Testis (tissue), 3 donors: ENCODE measurements around the gene IREB2. TPM values are rescaled to one million over a fixed set of nuclear protein-coding genes. Genes with fewer than 3 reads are reported as not detected.

Experiments used
- DNase-seq: peaks from one replicate; pipeline ENCODE4 v3.0.0-alpha.2; 2019
- H3K27ac ChIP-seq, 2 donors: fragments of 200-600 bp; sonication (generic); one replicate each; pipeline ENCODE4 v1.5.1; 2019
- H3K27me3 ChIP-seq: fragments of 200-600 bp; sonication (generic); one replicate; pipeline ENCODE4 v1.5.1; 2019
- H3K36me3 ChIP-seq: fragments of 200-600 bp; sonication (generic); one replicate; pipeline ENCODE4 v1.5.1; 2017; ENCODE audit warnings: low read depth; ENCODE audit errors: missing control alignments
- H3K4me1 ChIP-seq: fragments of 200-600 bp; sonication (generic); one replicate; pipeline ENCODE4 v1.5.1; 2019
- H3K4me3 ChIP-seq, 2 donors: fragments of 200-600 bp; sonication (generic); one replicate each; pipeline ENCODE4 v1.5.1; 2017 to 2019
- H3K9me3 ChIP-seq: fragments of 200-600 bp; sonication (generic); one replicate; pipeline ENCODE4 v1.5.1; 2017
- POLR2A ChIP-seq: fragments of 450-650 bp; IDR thresholded peaks from one replicate; pipeline ENCODE4 v1.6.1; 2017; ENCODE audit warnings: antibody characterized with exemption, mild to moderate bottlenecking, moderate library complexity
- WGBS, 2 donors: methylation state at CpG; one replicate each; pipeline ENCODE4 v1.1.5; 2018; 5-methylcytosine and 5-hydroxymethylcytosine counted together
- intact Hi-C: fragments of 100-400 bp; cut with DNase I; formaldehyde crosslinking; loops from one replicate; pipeline ENCODE4 v1.15.1; 2023; ENCODE audit warnings: low total_unique reads
- polyA plus RNA-seq: library from polyadenylated mRNA; stranded (reverse); fragments of 350-450 nt; fragmentation: Illumina TruSeq; extraction: RNeasy Lipid Tissue Mini Kit (QIAGEN cat#74804); gene quantifications from one replicate; pipeline ENCODE4 v1.2.3, GENCODE V29; 2014; ENCODE audit warnings: low read depth, low replicate concordance; ENCODE audit not compliant: insufficient read depth
- total RNA-seq, 2 donors: library from RNA; depleted of rRNA; stranded (reverse); fragments of >200 nt; gene quantifications; one replicate each; pipeline ENCODE4 v1.2.3, GENCODE V29; 2016
- TF ChIP-seq, protein P1 (sequence below), 3 experiments: fragments of 450-650 bp in 2 of 3; fragments of 200-600 bp in 1 of 3; sonication (generic) in 1 of 3; IDR thresholded peaks; one replicate each; pipeline ENCODE4 v1.5.1; 2016 to 2019; ENCODE audit warnings: antibody characterized with exemption in 3 of 3, mild to moderate bottlenecking in 2 of 3, moderate library complexity in 1 of 3

The IREB2 gene
- total and polyA plus RNA-seq, 3 donors from 2014 or later = 43.1 to 69.0 (median 52.3) TPM

DNA sequence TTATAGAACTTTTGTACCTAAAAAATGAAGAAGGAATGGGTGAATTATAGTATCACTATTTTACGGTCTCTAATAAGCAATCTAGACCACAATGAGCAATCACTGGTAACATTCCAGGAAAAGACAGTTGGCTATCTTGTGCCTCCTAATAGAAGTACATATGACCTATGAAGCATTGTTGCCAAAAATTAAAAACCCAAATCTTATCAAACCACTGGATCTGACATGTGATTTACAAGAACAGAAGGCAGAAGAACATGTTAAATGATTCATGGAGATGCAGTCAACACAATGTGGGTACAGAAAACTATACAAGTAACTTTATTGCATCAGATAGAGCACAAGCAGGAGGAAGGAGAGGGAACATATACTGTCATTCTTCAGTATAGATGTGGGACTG is 54.9 kb downstream of the IREB2 start:
- H3K9me3 ChIP-seq = no peaks in the 10 kb centered on the region
- no peak overlapping the region for H3K4me3 ChIP-seq
- no peaks in the 10 kb centered on the region for H3K27me3 ChIP-seq
- DNase-seq = no peak
- no peak overlapping the region for H3K27ac ChIP-seq
- TF ChIP-seq, protein P1, sequence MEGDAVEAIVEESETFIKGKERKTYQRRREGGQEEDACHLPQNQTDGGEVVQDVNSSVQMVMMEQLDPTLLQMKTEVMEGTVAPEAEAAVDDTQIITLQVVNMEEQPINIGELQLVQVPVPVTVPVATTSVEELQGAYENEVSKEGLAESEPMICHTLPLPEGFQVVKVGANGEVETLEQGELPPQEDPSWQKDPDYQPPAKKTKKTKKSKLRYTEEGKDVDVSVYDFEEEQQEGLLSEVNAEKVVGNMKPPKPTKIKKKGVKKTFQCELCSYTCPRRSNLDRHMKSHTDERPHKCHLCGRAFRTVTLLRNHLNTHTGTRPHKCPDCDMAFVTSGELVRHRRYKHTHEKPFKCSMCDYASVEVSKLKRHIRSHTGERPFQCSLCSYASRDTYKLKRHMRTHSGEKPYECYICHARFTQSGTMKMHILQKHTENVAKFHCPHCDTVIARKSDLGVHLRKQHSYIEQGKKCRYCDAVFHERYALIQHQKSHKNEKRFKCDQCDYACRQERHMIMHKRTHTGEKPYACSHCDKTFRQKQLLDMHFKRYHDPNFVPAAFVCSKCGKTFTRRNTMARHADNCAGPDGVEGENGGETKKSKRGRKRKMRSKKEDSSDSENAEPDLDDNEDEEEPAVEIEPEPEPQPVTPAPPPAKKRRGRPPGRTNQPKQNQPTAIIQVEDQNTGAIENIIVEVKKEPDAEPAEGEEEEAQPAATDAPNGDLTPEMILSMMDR (IDR thresholded peaks at IDR 0.05) = no peak
- no peak for TF ChIP-seq POLR2A
- no peaks in the 10 kb centered on the region for H3K36me3 ChIP-seq
- WGBS, 2 donors = 84 to 93% methylated on average over 1 of the region's 1 CpG
- no peaks in the 10 kb centered on the region for H3K4me1 ChIP-seq
- intact Hi-C loops = no loop called here

DNA sequence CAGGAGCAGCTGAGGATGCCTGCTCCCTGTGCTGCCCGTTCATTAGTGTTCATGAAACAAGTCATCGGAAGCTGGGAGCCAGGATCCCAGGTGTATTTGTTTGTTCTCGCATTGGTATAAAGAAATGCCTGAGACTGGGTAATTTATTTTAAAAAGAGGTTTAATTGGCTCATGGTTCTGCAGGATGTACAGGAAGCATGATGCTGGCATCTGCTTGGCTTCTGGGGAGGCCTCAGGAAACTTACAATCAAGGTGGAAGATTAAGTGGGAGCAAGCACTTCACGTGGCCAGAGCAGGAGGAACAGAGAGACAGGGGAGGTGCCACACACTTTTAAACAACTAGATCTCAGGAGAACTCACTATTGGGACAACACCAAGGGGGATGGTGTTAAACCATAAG is 63.8 kb downstream of the IREB2 start:
- H3K27me3 ChIP-seq = no peaks in the 10 kb centered on the region
- 84 to 93% methylated on average over 4 of the region's 4 CpGs for WGBS, 2 donors
- TF ChIP-seq POLR2A = no peak
- TF ChIP-seq, protein P1 (IDR thresholded peaks at IDR 0.05) = no peak
- no peak overlapping the region for H3K27ac ChIP-seq
- DNase-seq = no peak
- H3K4me1 ChIP-seq = no peaks in the 10 kb centered on the region
- intact Hi-C loops = loop anchor here (10.0 kb wide), 1 partner anchor 63 kb away; the partner anchor contains the start of gene CHRNA5
- H3K9me3 ChIP-seq = no peaks in the 10 kb centered on the region
- no peaks in the 10 kb centered on the region for H3K36me3 ChIP-seq
- no peak overlapping the region for H3K4me3 ChIP-seq

DNA sequence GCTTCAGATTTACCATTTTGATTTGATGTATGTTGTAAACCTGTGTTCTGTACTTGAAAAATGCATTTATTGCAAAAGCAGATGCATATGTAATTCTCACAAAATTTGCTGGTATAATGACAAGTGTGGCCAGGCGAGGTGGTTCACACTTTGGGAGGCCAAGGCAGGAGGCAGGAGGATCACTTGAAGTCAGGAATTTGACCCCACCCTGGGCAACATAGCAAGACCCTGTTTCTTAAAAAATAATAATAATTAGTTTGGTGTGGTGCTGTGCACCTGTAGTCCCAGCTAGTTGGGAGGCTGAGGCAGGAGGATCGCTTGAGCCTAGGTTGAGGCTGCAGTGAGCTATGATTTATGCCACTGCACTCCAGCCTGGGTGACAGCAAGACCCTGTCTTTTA is 64.6 kb downstream of the IREB2 start:
- 91% methylated on average over 2 of the region's 2 CpGs for WGBS, 2 donors
- intact Hi-C loops = loop anchor here (10.0 kb wide), 1 partner anchor 62 kb away; the partner anchor contains the start of gene CHRNA5

GRCh38 chr15:78506971-78507830 is 69.2 kb downstream of the IREB2 start, which contains the start of gene HYKK:
TSS of gene HYKK (plus strand) at chr15:78507577. CDS start at chr15:78513089, 5,512 bp downstream.
- DNase-seq = peak; percentile 95
- Histone ChIP-seq H3K27ac (peak within 1 kb of the TSS; percentile 31 to 43), H3K9me3 (no peaks in the 10 kb centered on the region), H3K4me3 (peak within 1 kb of the TSS; percentile 74 to 79), H3K36me3 (no peaks in the 10 kb centered on the region), H3K27me3 (no peaks in the 10 kb centered on the region), H3K4me1 (no peaks in the 10 kb centered on the region)
- WGBS, 2 donors = 0 to 2% methylated on average over 25 to 62 of the region's 63 CpGs
- TF ChIP-seq, protein P1 (IDR thresholded peaks at IDR 0.05) = peak in 1 of 3 experiments; percentile 13
- no peak for TF ChIP-seq POLR2A
- intact Hi-C loops = loop anchor here (10.0 kb wide), 1 partner anchor 58 kb away; the partner anchor contains the start of gene CHRNA5

More for the DNA sequence above, 64.6 kb downstream of the IREB2 start:
- TF ChIP-seq POLR2A = no peak
- TF ChIP-seq, protein P1 (IDR thresholded peaks at IDR 0.05) = no peak
- no peak for DNase-seq
- no peaks in the 10 kb centered on the region for H3K36me3 ChIP-seq
- H3K4me1 ChIP-seq = no peaks in the 10 kb centered on the region
- no peak overlapping the region for H3K4me3 ChIP-seq
- H3K27ac ChIP-seq = no peak overlapping the region
- no peaks in the 10 kb centered on the region for H3K9me3 ChIP-seq
- no peaks in the 10 kb centered on the region for H3K27me3 ChIP-seq
